ENCODE data around the gene NT5DC4. TPM values are rescaled to one million over a fixed set of nuclear protein-coding genes. Genes with fewer than 3 reads are reported as not detected.

Gene NT5DC4
- total and polyA plus RNA-seq, 2 of the 8 experiments (the other 6 are each of a cell fraction or from before 2014, with no cell fraction given), result not detected

- no peak for TF ChIP-seq RFX5 (IDR thresholded peaks at IDR 0.05; ENCODE audit: borderline replicate concordance, low read depth, low read length)
- TF ChIP-seq CBX8 (IDR thresholded peaks at IDR 0.05; ENCODE audit: borderline replicate concordance, low read depth, low read length), result no peak
- TF ChIP-seq NRF1 (IDR thresholded peaks at IDR 0.05; ENCODE audit: low read depth, low read length), result no peak
- no peak for TF ChIP-seq RNF2 (IDR thresholded peaks at IDR 0.05; ENCODE audit: borderline replicate concordance, low read depth, low read length, missing control alignments, poor library complexity, severe bottlenecking)
Observed at GRCh38 chr2:112752667-112753066, 31.8 kb downstream of the NT5DC4 start (continued).

Data from H1 (cell line).